K562 (cell line): ENCODE measurements around the gene LPIN2. TPM values are rescaled to one million over a fixed set of nuclear protein-coding genes. Genes with fewer than 3 reads are reported as not detected.

Source experiments
- ATAC-seq: fragments of 200-7000 bp; cut with Tn5 transposase; 3 replicates; pipeline ENCODE4 v1.9.1; 2020; ENCODE audit warnings: moderate library complexity
- BruUV-seq: library from RNA; stranded (reverse); fragments of 400-500 nt; replicated peaks from 2 replicates; lab custom pipeline; 2021; lab: Mats Ljungman, UMichigan
- CTCF ChIA-PET: fragments of 300-600 bp; formaldehyde crosslinking; extraction: SDS; loops from one replicate; lab custom pipeline; 2021; ENCODE audit warnings: low intra/inter-chr PET ratio; lab: Yijun Ruan, JAX
- POLR2A ChIA-PET: fragments of 300-600, 350-650 bp; sonication (Branson Sonifier 250); formaldehyde crosslinking; extraction: SDS; loops from one replicate; lab custom pipeline; 2021; ENCODE audit warnings: antibody characterized with exemption, inconsistent platforms; lab: Yijun Ruan, JAX
- DNase-seq, 4 experiments: peaks; one replicate each; pipeline versions ENCODE4 v3.0.0 to v3.0.0-alpha.2; 2011 to 2018; ENCODE audit warnings: low spot score in 3 of 4, mixed read lengths in 3 of 4; ENCODE audit errors: extremely low read depth in 1 of 4
- FAIRE-seq: peaks from 2 replicates; lab custom pipeline; 2011; peaks lifted over from hg19 to GRCh38; lab: Jason Lieb, UNC
- H2AFZ ChIP-seq: 2 replicates; pipeline ENCODE4 v1.6.0; 2011; ENCODE audit warnings: low read depth, low read length, control low read depth, inconsistent platforms
- H3K27ac ChIP-seq: fragments of 200-600 bp; 3 replicates; pipeline ENCODE4 v1.8.0; 2011; ENCODE audit warnings: low read depth, mild to moderate bottlenecking, control low read depth, inconsistent platforms, low read length, moderate library complexity, mixed read lengths; ENCODE audit errors: extremely low read depth
- H3K27me3 ChIP-seq, 2 experiments: fragments of 300-600 bp in 1 of 2; 2 replicates in 1 of 2; 3 replicates in 1 of 2; pipeline versions ENCODE4 v1.6.0 to v1.8.0; 2011; ENCODE audit warnings: inconsistent platforms in 2 of 2, low read length in 2 of 2, mild to moderate bottlenecking in 1 of 2, mixed read lengths in 1 of 2, moderate library complexity in 1 of 2; ENCODE audit not compliant: control insufficient read depth in 2 of 2, insufficient read depth in 2 of 2
- H3K36me3 ChIP-seq: fragments of 300-600 bp; 3 replicates; pipeline ENCODE4 v1.8.0; 2011; ENCODE audit warnings: mild to moderate bottlenecking, low read length, inconsistent platforms; ENCODE audit not compliant: control insufficient read depth, insufficient read depth
- H3K4me1 ChIP-seq, 2 experiments: fragments of 200-600 bp in 1 of 2; replicated peaks in 1 of 2; 2 replicates in 1 of 2; 3 replicates in 1 of 2; pipeline versions ENCODE4 v1.5.1 to v1.8.0; 2011; ENCODE audit warnings: inconsistent platforms in 2 of 2, low read length in 2 of 2, mild to moderate bottlenecking in 1 of 2, mixed read lengths in 1 of 2, moderate library complexity in 1 of 2; ENCODE audit not compliant: control insufficient read depth in 2 of 2, insufficient read depth in 2 of 2
- H3K4me2 ChIP-seq: 2 replicates; pipeline ENCODE4 v1.6.1; 2011; ENCODE audit warnings: low read length, control low read depth, inconsistent platforms, mixed read lengths; ENCODE audit not compliant: insufficient read depth
- H3K4me3 ChIP-seq: fragments of 200-600 bp; sonication (generic), shearing (Covaris generic); 2 replicates; pipeline ENCODE4 v1.5.1; 2016; ENCODE audit warnings: control low read depth, inconsistent platforms
- H3K79me2 ChIP-seq: fragments of 200-600 bp; 3 replicates; pipeline ENCODE4 v1.8.0; 2011; ENCODE audit warnings: low read length, inconsistent platforms; ENCODE audit not compliant: control insufficient read depth, insufficient read depth
- H3K9ac ChIP-seq, 2 experiments: 2 replicates each; pipeline versions ENCODE4 v1.6.0 to v1.6.1; 2011; ENCODE audit warnings: low read depth in 2 of 2, low read length in 2 of 2, control low read depth in 1 of 2, inconsistent platforms in 1 of 2, mild to moderate bottlenecking in 1 of 2, mixed read lengths in 1 of 2; ENCODE audit not compliant: insufficient read depth in 1 of 2
- H3K9me1 ChIP-seq: one replicate; pipeline ENCODE4 v1.6.0; 2011; ENCODE audit warnings: inconsistent platforms, mild to moderate bottlenecking, low read length, moderate library complexity; ENCODE audit not compliant: control insufficient read depth, insufficient read depth
- H3K9me3 ChIP-seq: replicated peaks from 2 replicates; pipeline ENCODE4 v1.5.1; 2011; ENCODE audit warnings: low read depth, low read length, inconsistent platforms; ENCODE audit not compliant: control insufficient read depth, insufficient read depth
- H4K20me1 ChIP-seq: replicated peaks from 2 replicates; pipeline ENCODE4 v1.6.1; 2011; ENCODE audit warnings: low read length, inconsistent platforms, mixed read lengths; ENCODE audit not compliant: control insufficient read depth, insufficient read depth
- GTF2A2 ChIP-seq: IDR thresholded peaks from 2 replicates; pipeline ENCODE4 v1.6.1; 2016; ENCODE audit warnings: mild to moderate bottlenecking, missing genetic modification characterization, missing compliant biosample characterization
- HIVEP1 ChIP-seq: fragments of 250-450 bp; sonication (Bioruptor Pico); IDR thresholded peaks from 2 replicates; pipeline ENCODE4 v1.4.0; 2020; ENCODE audit warnings: mild to moderate bottlenecking
- HNRNPLL ChIP-seq: fragments of 200-400 bp; formaldehyde crosslinking; IDR thresholded peaks from 2 replicates; pipeline ENCODE4 v1.6.1; 2017; ENCODE audit warnings: low read length, low read depth, mild to moderate bottlenecking; ENCODE audit not compliant: poor library complexity, severe bottlenecking
- IRF2 ChIP-seq: sonication (generic); formaldehyde crosslinking; IDR thresholded peaks from 2 replicates; pipeline ENCODE4 v1.8.1; 2022; ENCODE audit warnings: mild to moderate bottlenecking, missing genetic modification reagents
- KDM4B ChIP-seq, 2 experiments: fragments of 450-650 bp in 1 of 2; sonication (generic) in 1 of 2; IDR thresholded peaks; 2 replicates each; pipeline ENCODE4 v1.6.1; 2016 to 2017; ENCODE audit warnings: borderline replicate concordance in 2 of 2, antibody characterized with exemption in 1 of 2, low read depth in 1 of 2, mild to moderate bottlenecking in 1 of 2
- KLF6 ChIP-seq: fragments of 250-450 bp; sonication (Bioruptor Pico); IDR thresholded peaks from 2 replicates; pipeline ENCODE4 v1.4.0; 2020; ENCODE audit warnings: mild to moderate bottlenecking, moderate library complexity, borderline replicate concordance
- MAZ ChIP-seq, 2 experiments: fragments of 450-650 bp in 1 of 2; sonication (generic) in 1 of 2; formaldehyde crosslinking; IDR thresholded peaks in 1 of 2; conservative IDR thresholded peaks in 1 of 2; 2 replicates each; pipeline versions ENCODE4 v1.4.0 to v1.5.0; 2020; ENCODE audit warnings: mild to moderate bottlenecking in 1 of 2, missing genetic modification reagents in 1 of 2
- MIER1 ChIP-seq: fragments of 450-650 bp; IDR thresholded peaks from 2 replicates; pipeline ENCODE4 v1.6.1; 2016; ENCODE audit warnings: antibody characterized with exemption, mild to moderate bottlenecking, low read depth
- NR2C1 ChIP-seq, 2 experiments: fragments of 450-650 bp; IDR thresholded peaks; 2 replicates each; pipeline ENCODE4 v1.6.1; 2017; ENCODE audit warnings: mild to moderate bottlenecking in 2 of 2, antibody characterized with exemption in 1 of 2, inconsistent platforms in 1 of 2, missing compliant biosample characterization in 1 of 2, missing genetic modification characterization in 1 of 2
- PHF20 ChIP-seq: fragments of 450-650 bp; IDR thresholded peaks from 2 replicates; pipeline ENCODE4 v1.6.1; 2018; ENCODE audit not compliant: partially characterized antibody
- SUPT5H ChIP-seq: fragments of 450-650 bp; IDR thresholded peaks from 2 replicates; pipeline ENCODE4 v1.6.1; 2016
- TARDBP ChIP-seq: fragments of 450-650 bp; IDR thresholded peaks from 2 replicates; pipeline ENCODE4 v1.6.1; 2016
- ZNF57 ChIP-seq: fragments of 450-650 bp; formaldehyde crosslinking; IDR thresholded peaks from 2 replicates; pipeline ENCODE4 v1.4.0; 2020; ENCODE audit warnings: mild to moderate bottlenecking, moderate library complexity
- ZNF668 ChIP-seq: fragments of 250-450 bp; sonication (Bioruptor Pico); IDR thresholded peaks from 2 replicates; pipeline ENCODE4 v1.8.0; 2022; ENCODE audit warnings: mild to moderate bottlenecking, inconsistent platforms
- WGBS: fragments of 100-300 bp; shearing (Covaris generic); methylation state at CpG from one replicate; pipeline ENCODE4 v1.1.6; 2016; ENCODE audit warnings: low coverage, mixed read lengths; ENCODE audit not compliant: insufficient coverage; ENCODE audit errors: missing lambda C conversion rate; 5-methylcytosine and 5-hydroxymethylcytosine counted together
- in situ Hi-C: fragments of 300-500 bp; cut with MboI; formaldehyde crosslinking; loops from 4 replicates; pipeline ENCODE4 v1.15.0; 2018; ENCODE audit warnings: inconsistent platforms, mixed read lengths
- intact Hi-C: fragments of 100-400 bp; cut with micrococcal nuclease; formaldehyde crosslinking; loops from 2 replicates; pipeline ENCODE4 v1.14.2; 2022
- polyA plus RNA-seq, 8 experiments: library from polyadenylated mRNA; depleted of rRNA in 4 of 8; stranded (reverse) in 5 of 8; unstranded in 3 of 8; fragments of >200 nt; fragmentation: Nextera tagmentation in 2 of 8; fragmentation: Illumina TruSeq in 1 of 8; extraction: Ambion mirVana in 2 of 8; extraction: Trizol in 1 of 8; gene quantifications; 2 replicates each; pipeline versions ENCODE4 v1.2.1 to v1.2.3, GENCODE V29; 2011 to 2014; ENCODE audit warnings: inconsistent platforms in 1 of 8, missing spikeins in 1 of 8
- total RNA-seq, 7 experiments: library from RNA; depleted of rRNA in 6 of 7; stranded (reverse); fragments of >200 nt in 6 of 7; fragmentation: Illumina TruSeq in 2 of 7; extraction: Trizol in 2 of 7; gene quantifications; 2 replicates each; pipeline versions ENCODE4 v1.2.1 to v1.2.3, GENCODE V29; 2011 to 2021; ENCODE audit warnings: low replicate concordance in 1 of 7
- TF ChIP-seq, protein P1 (sequence below), 3 experiments: fragments of 200-800 bp in 1 of 3; sonication (Bioruptor generic) in 1 of 3; sonication (generic) in 1 of 3; formaldehyde crosslinking in 1 of 3; IDR thresholded peaks; 2 replicates each; pipeline versions ENCODE4 v1.6.1 to v1.8.0; 2016 to 2022; ENCODE audit warnings: mild to moderate bottlenecking in 2 of 3, missing compliant biosample characterization in 2 of 3, missing genetic modification characterization in 2 of 3, missing genetic modification reagents in 1 of 3
- TF ChIP-seq, protein P2 (sequence below): sonication (generic); formaldehyde crosslinking; IDR thresholded peaks from 2 replicates; pipeline ENCODE4 v1.8.0; 2022; ENCODE audit warnings: mild to moderate bottlenecking, missing genetic modification reagents, borderline replicate concordance
- TF ChIP-seq, protein P3 (sequence below): fragments of 250-450 bp; sonication (Bioruptor Pico); IDR thresholded peaks from 2 replicates; pipeline ENCODE4 v1.5.0; 2021; ENCODE audit warnings: mild to moderate bottlenecking, moderate library complexity

The LPIN2 gene
- total and polyA plus RNA-seq, 9 of the 15 experiments (the other 6 are each of a cell fraction or from before 2014, with no cell fraction given) = 5.2 to 34.8 (median 24.6) TPM

DNA sequence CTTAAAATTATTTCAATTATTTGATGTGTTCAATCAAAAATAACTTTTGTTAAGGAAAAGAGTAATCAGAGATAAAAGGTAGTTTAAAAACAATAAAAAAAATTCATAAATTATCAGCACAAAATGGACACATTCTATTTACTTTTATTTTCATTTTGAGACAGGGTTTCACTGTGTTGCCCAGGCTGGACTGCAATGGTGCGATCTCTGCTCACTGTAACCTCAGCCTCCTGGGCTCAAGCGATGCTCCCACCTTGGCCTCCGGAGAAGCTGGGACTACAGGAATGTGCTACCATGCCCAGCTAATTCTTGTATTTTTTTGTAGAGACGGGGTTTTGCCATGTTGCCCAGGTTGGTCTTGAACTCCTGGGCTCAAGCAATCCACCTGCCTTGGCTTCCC, 47.1 kb downstream of the LPIN2 start:
- no peak overlapping the region for H2AFZ ChIP-seq
- H3K27me3 ChIP-seq = no peaks in the 10 kb centered on the region
- ATAC-seq (no peak), FAIRE-seq (no peak), DNase-seq (no peak)
- no peak overlapping the region for H3K4me3 ChIP-seq
- H3K9me3 ChIP-seq = no peaks in the 10 kb centered on the region
- H3K4me1 ChIP-seq = peaks cover 0 to 15% of the 10 kb centered on the region in 2 experiments; a peak in 4 of 5 replicates
- no peak overlapping the region for H3K9ac ChIP-seq
- 94% methylated on average over 4 of the region's 4 CpGs for WGBS
- in situ Hi-C loops (no loop called here), intact Hi-C loops (no loop called here)
- H3K4me2 ChIP-seq = no peak overlapping the region
- CTCF ChIA-PET = no interaction called here
- H3K9me1 ChIP-seq = no peaks in the 10 kb centered on the region
- H4K20me1 ChIP-seq = peaks cover 19% of the 10 kb centered on the region
- peaks cover 85% of the 10 kb centered on the region for H3K79me2 ChIP-seq
- POLR2A ChIA-PET = interaction anchor here (0.5 to 1.7 kb wide), 3 partner anchors 9 to 13 kb away, joined by 3 to 4 read pairs (median 3); no protein-coding TSS in a partner anchor
- no peak overlapping the region for H3K27ac ChIP-seq
- H3K36me3 ChIP-seq = no peaks in the 10 kb centered on the region; the same call in 1 of the 3 replicates
- BruUV-seq = no TSS peak
- TF ChIP-seq IRF2 (CRISPR knock-in tag) = no peak
- TF ChIP-seq HIVEP1 (CRISPR knock-in tag) = no peak
- TF ChIP-seq PHF20 = no peak
- no peak for TF ChIP-seq HNRNPLL
- TF ChIP-seq TARDBP = no peak
- TF ChIP-seq MAZ (CRISPR knock-in tag; conservative IDR thresholded peaks at IDR 0.05 in 1 of 2, IDR thresholded peaks at IDR 0.05 in 1 of 2) = no peak
- no peak for TF ChIP-seq NR2C1 (IDR thresholded peaks at IDR 0.05)
- no peak for TF ChIP-seq NR2C1 (tag; IDR thresholded peaks at IDR 0.05)
- no peak for TF ChIP-seq KLF6 (CRISPR knock-in tag)
- TF ChIP-seq GTF2A2 = no peak
- no peak for TF ChIP-seq ZNF57 (CRISPR knock-in tag)
- TF ChIP-seq, protein P1, sequence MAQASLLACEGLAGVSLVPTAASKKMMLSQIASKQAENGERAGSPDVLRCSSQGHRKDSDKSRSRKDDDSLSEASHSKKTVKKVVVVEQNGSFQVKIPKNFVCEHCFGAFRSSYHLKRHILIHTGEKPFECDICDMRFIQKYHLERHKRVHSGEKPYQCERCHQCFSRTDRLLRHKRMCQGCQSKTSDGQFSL (CRISPR knock-in tag; IDR thresholded peaks at IDR 0.05) = no peak
- TF ChIP-seq, protein P1 (tag; IDR thresholded peaks at IDR 0.05) = no peak
- TF ChIP-seq MIER1 = no peak
- TF ChIP-seq, protein P2, sequence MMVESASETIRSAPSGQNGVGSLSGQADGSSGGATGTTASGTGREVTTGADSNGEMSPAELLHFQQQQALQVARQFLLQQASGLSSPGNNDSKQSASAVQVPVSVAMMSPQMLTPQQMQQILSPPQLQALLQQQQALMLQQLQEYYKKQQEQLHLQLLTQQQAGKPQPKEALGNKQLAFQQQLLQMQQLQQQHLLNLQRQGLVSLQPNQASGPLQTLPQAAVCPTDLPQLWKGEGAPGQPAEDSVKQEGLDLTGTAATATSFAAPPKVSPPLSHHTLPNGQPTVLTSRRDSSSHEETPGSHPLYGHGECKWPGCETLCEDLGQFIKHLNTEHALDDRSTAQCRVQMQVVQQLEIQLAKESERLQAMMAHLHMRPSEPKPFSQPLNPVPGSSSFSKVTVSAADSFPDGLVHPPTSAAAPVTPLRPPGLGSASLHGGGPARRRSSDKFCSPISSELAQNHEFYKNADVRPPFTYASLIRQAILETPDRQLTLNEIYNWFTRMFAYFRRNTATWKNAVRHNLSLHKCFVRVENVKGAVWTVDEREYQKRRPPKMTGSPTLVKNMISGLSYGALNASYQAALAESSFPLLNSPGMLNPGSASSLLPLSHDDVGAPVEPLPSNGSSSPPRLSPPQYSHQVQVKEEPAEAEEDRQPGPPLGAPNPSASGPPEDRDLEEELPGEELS (CRISPR knock-in tag) = no peak
- no peak for TF ChIP-seq ZNF668
- TF ChIP-seq, protein P3, sequence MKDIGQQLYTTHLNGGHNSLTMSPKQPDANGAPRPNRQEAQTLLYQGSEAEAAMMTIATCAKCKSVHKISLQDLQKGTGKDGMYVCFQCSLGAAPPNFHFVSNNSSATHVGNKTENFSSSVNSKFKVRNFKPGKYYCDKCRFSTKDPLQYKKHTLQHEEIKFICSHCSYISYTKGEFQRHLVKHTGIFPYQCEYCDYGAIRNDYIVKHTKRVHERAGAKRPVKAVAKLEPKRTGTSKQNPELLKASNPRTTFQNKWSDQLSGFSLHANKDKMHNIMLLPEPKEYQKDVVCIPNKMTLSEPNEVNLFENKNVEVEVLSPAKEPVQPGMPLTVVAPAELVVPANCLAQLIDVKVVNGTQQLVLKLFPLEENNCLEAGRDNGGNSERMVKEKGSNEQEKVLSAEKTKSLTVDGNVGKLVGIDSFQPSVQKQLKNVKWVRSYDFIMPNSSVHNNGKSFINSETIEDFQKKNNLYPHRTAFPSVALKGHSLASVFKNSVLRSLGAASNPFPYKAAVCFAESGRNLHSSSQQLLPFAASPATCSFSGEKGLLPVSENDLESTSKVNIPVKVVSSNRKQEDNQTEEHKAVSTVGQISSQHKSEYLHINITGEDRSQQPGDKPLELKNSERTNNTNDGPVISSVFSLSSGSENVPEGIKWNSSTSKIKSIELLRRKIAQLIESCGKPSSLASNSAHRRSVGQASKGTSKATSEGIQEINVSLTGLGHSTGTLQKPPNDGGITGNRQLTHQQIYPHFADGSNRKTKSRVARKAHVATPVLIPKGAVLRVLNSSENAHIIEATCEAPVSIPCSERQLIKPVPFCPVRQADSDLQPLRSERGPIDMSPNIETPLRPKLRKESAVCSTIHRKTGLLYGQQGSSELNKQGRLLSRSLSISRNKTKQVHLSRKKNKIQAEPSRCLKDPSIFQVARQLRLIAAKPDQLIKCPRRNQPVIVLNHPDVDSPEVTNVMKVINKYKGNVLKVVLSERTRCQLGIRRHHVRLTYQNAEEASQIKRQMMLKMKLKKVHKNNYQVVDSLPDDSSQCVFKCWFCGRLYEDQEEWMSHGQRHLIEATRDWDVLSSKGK (CRISPR knock-in tag) = no peak
- TF ChIP-seq SUPT5H = no peak
- TF ChIP-seq KDM4B (IDR thresholded peaks at IDR 0.05; ENCODE audit: borderline replicate concordance in 2 of 2, low read depth in 1 of 2) = no peak
